ENCODE measurements around the gene SLC4A5.
A peak's percentile ranks its signal among the peaks of the same experiment; 100 is the strongest.

SLC4A5 gene

DNA sequence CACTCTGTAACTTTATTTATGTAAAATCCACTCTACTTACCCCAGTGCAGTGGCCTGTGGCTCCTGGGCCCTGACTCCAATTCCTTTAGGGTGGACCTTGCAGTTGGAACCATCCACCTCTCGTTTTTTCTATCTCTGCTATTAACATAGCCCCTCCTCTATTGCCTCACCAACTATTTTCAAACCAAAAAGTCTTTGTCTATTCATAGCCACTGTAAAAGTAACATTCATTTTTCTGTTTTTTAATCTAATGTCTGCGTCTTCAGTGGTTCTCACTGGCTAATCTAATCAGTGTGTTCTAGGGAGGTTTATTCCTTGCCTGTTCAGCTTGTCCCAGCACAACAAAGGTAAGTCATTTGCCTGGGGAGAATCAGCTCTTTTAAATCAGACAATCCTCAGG is at the start of gene SLC4A5:
TSS of gene SLC4A5 (minus strand) at position 101 of the 400 bp plus-strand sequence. CDS start 28,393 bp downstream, outside the sequence.
- no peak for DNase-seq (ENCODE audit: low read depth in 2 of 2)

DNA sequence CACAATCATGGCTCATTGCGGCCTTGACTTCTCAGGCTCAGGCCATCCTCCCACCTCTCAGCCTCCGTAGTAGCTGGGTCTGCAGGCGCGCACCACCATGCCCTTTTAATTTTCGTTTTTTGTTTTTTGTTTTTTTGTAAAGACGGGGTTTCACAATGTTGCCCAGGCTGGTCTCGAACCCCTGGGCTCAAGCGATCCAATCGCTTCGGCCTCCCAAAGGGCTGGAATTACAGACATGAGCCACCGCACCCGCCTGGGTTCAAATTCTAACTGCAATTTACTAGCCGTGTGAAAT is 49.2 kb upstream of the SLC4A5 start:
- no peak for DNase-seq (ENCODE audit: low read depth in 2 of 2)

DNA sequence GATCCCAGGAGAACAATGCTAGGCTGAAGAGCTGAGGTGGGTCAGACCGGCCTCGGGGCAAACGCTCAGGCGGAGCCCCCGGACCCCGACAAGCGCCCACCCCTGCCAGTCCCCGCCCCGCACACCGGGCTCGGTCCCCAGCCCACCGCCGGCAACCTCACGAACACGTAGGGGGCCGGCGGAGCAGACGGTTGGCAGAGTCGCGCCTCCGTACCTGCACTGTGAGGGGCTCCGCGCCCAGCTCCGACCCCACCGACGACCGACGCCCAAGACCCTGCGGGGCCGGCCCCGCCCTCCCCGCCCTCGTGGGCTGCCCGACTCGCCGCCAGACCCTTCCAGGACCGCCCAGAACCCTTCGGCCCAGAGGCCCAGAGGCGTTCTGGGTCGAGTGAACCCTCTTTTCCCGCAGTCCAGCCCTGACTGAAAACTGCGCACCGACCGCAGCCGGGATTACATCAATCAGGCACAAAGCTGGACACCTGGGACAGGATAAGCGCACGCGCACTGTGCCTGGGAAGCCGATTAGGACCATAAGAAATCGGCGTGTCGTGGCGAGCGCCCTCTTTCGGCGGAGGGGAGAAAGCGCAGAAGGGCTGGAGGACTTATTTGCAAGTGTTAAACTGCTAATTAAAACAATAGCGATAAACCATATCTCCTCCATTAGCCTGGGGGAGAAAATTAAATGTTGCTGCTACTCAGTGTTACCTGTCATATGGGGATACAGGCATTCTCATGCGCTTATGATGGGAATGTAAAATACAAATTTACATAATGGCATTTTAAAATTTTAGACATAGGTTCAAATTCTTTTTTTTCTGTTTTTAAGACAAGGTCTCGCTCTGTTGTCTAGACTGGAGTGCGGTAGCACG is 48.6 kb upstream of the SLC4A5 start:
- peak; percentile 85 to 91 for DNase-seq (ENCODE audit: low read depth in 2 of 2)

DNA sequence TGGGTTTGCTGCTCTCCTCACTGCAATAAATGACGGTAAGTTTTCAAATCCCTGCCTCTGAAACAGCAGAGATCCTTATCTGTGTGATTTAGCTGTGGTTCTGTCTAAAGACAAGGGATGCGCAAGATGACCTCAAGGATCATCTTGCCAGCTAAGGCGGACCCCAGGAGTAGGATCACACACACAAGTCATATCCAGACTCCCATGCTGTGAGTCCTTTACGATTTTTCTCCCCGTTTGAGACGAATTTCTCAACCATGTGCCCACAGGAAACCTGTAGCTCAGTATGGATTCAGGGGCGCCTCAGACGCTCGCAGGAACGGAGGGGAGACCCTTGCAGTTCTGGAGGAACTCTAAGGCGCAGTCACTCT is 48.0 kb upstream of the SLC4A5 start:
- DNase-seq (ENCODE audit: low read depth in 2 of 2), result no peak

DNA sequence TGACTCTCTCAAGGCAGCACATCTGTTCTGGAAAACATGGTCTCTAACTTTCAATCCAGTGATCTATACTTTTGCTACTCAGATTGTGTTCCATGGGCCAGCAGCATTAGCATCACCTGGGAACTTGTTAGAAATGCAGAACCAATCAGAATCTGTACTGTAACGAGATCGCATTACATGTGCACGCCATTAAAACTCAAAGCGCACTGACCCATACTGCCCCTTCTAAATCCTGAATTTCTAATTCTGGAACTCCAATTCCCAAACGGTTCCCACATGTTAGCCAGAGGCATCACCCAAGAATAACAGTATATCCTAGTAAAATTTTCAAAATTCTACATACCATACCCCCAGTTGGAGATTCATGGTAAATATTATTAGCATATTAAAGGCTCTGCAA is 47.4 kb upstream of the SLC4A5 start:
- DNase-seq (ENCODE audit: low read depth in 2 of 2), result no peak

DNA sequence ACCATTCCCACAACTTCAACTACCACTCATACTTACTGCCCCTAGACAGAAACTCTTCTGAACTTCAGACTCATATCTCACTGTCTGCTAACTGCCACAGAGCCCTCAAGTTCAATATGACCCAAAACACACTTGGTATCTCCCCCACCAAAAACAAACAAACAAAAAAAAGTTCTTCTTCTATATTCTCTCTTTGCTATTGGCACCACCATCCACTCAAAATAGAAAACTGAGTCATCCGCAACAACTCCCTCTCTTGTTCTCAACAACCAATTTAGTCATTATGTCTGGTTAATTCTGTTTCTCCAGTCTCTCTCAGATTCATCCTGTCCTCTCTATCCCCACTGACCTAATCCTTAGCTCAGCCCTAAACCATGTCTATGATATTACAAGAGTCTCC is 44.1 kb upstream of the SLC4A5 start:
- DNase-seq (ENCODE audit: low read depth in 2 of 2), result no peak

- DNase-seq (ENCODE audit: low read depth in 2 of 2), result no peak
Measured at GRCh38 chr2:74385396-74385795, 42.2 kb upstream of the SLC4A5 start.

GRCh38 chr2:74384051-74384450 is 40.8 kb upstream of the SLC4A5 start:
- no peak for DNase-seq (ENCODE audit: low read depth in 2 of 2)

- DNase-seq (ENCODE audit: low read depth in 2 of 2), result no peak
Measured at GRCh38 chr2:74383254-74383653, 40.0 kb upstream of the SLC4A5 start.

- no peak for DNase-seq (ENCODE audit: low read depth in 2 of 2)
Measured at GRCh38 chr2:74381751-74382150, 38.5 kb upstream of the SLC4A5 start.

GRCh38 chr2:74379851-74380789 is 36.9 kb upstream of the SLC4A5 start, which contains the start of gene DCTN1:
TSS of gene DCTN1 (minus strand) at chr2:74380311. CDS start at chr2:74380037, 274 bp downstream.
- DNase-seq (ENCODE audit: low read depth in 2 of 2), result no peak

DNA sequence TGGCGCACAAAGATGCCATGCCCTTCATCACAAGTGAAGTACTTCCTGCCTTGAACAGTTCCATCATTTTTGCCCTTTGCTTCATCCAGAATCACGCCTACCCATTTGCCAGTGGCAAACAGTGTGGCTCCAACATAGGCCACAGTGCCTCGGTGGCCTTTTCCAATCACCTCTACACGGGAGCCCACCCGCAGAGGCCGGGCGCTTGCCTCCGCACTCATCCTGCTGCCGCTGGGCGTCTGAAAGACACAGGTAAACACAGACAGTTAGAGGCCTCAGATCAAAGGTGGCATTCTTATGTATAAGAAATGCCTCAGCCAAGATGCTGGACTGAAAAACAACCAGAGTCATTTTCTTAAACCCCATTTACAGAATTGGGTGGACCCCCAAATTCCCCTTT is 34.8 kb upstream of the SLC4A5 start:
- DNase-seq (ENCODE audit: low read depth in 2 of 2), result no peak

GRCh38 chr2:74375838-74376237 is 32.6 kb upstream of the SLC4A5 start:
- DNase-seq (ENCODE audit: low read depth in 2 of 2), result no peak

DNA sequence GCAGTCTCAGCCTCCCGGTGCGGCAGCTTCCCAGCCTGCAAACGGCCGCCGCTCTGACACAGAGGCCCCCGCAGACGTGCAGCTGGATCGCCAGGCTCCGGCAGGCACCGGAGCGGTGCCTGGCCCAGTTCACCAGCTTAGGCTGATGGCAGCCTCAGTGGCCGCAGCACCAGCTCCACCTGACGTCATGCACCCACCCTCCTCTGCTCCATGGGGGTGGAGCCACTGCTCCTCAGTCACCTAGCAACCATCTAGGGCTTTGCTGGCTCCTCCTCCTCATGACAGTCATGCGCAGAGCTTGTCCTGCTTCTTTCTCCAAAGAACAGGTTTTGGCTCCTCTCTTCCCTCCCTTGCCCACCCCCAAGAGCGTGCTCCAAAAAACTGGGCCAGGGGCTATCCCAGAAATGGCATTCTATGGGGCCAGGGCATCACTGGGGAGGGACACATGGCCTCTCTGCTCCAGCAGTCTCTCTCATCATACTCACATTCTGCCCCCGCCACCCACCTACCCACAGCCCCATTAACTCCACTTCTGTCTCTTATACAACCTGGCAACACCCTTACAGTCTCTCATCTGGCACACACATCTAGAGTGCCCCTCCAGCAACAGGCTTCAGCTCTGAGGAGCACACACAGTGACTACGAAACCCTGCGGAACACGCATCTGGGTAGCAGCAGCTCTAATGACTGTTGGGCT is 31.4 kb upstream of the SLC4A5 start:
- DNase-seq (ENCODE audit: low read depth in 2 of 2), result no peak

- no peak for DNase-seq (ENCODE audit: low read depth in 2 of 2)
Measured at GRCh38 chr2:74373985-74374384, 30.8 kb upstream of the SLC4A5 start.

GRCh38 chr2:74373221-74373676 is 30.0 kb upstream of the SLC4A5 start:
- no peak for DNase-seq (ENCODE audit: low read depth in 2 of 2)

GRCh38 chr2:74372674-74373073 is 29.5 kb upstream of the SLC4A5 start:
- no peak for DNase-seq (ENCODE audit: low read depth in 2 of 2)

- DNase-seq (ENCODE audit: low read depth in 2 of 2), result no peak
Measured at GRCh38 chr2:74371421-74371820, 28.2 kb upstream of the SLC4A5 start.

DNA sequence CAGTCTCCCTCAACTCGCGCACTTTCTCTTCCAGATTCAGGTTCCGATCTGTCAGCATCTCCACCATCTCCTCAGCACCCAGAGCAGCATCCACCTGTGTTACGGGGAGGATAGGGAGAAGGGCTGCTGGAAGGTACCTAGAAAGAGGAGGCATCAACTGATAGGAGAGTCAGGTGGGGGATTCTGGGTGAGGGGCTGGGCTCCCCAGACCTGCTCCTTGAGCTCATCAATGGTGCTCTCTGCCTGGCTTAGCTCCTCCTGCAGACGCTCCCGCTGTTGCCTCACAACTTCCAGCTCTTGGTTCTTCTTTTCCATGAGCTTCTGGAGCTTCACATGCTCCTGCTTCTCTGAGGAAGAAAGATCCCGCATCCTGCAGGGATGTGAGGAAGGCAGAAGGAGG is 26.8 kb upstream of the SLC4A5 start:
- no peak for DNase-seq (ENCODE audit: low read depth in 2 of 2)

GRCh38 chr2:74368499-74368898 is 25.3 kb upstream of the SLC4A5 start:
- no peak for DNase-seq (ENCODE audit: low read depth in 2 of 2)

- DNase-seq (ENCODE audit: low read depth in 2 of 2), result no peak
Measured at GRCh38 chr2:74367789-74368188, 24.6 kb upstream of the SLC4A5 start.

DNA sequence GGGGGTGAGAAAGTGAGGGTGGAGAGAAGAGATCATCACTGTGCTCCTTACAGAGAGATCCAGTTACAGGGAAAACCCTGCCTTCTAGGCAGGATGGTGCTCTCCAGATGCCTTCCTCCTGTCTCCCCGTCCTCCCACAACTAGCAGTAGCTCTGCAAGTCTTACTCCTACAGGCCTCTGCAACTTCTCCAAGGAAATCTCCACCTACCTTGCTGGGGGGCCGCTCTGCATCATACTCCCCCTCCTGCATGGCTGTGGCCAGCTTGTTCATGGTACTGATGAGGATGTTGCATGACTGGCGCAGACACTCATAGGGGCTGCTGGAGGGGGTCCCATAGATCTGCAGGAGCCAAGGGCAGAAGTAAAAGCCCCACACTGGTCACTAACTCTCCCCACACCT is 22.8 kb upstream of the SLC4A5 start:
- DNase-seq (ENCODE audit: low read depth in 2 of 2), result no peak
